ENCODE data around the gene TERT. TPM values are rescaled to one million over a fixed set of nuclear protein-coding genes. Genes with fewer than 3 reads are reported as not detected.

TERT gene
- total RNA-seq, 2 donors from 2014 or later = not detected

- no peaks in the 10 kb centered on the region for H3K4me1 ChIP-seq
- no peak overlapping the region for H3K4me3 ChIP-seq
Measured at GRCh38 chr5:1235838-1236237, 59.0 kb downstream of the TERT start.

GRCh38 chr5:1235379-1235778 lies 59.5 kb downstream of the TERT start:
- ATAC-seq (no peak), DNase-seq (no peak)
- Histone ChIP-seq H3K36me3 (replicated peaks in 1 of 2; ENCODE audit: insufficient read depth in 1 of 2, low read depth in 2 of 2) (no peaks in the 10 kb centered on the region), H3K4me1 (no peaks in the 10 kb centered on the region), H3K27me3 (no peaks in the 10 kb centered on the region), H3K9me3 (peaks cover 0 to 12% (median 0%) of the 10 kb centered on the region in 3 donors), H3K27ac (no peak overlapping the region), H3K4me3 (no peak overlapping the region)
- TF ChIP-seq, protein P1, sequence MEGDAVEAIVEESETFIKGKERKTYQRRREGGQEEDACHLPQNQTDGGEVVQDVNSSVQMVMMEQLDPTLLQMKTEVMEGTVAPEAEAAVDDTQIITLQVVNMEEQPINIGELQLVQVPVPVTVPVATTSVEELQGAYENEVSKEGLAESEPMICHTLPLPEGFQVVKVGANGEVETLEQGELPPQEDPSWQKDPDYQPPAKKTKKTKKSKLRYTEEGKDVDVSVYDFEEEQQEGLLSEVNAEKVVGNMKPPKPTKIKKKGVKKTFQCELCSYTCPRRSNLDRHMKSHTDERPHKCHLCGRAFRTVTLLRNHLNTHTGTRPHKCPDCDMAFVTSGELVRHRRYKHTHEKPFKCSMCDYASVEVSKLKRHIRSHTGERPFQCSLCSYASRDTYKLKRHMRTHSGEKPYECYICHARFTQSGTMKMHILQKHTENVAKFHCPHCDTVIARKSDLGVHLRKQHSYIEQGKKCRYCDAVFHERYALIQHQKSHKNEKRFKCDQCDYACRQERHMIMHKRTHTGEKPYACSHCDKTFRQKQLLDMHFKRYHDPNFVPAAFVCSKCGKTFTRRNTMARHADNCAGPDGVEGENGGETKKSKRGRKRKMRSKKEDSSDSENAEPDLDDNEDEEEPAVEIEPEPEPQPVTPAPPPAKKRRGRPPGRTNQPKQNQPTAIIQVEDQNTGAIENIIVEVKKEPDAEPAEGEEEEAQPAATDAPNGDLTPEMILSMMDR (IDR thresholded peaks at IDR 0.05) = no peak
- no peak for TF ChIP-seq POLR2A (IDR thresholded peaks at IDR 0.05)
- intact Hi-C loops (cut with DNase I) = no loop called here
- 78 to 79% methylated on average over 8 of the region's 8 CpGs for WGBS, 2 donors

More at GRCh38 chr5:1235838-1236237, 59.0 kb downstream of the TERT start:
- Histone ChIP-seq H3K36me3 (replicated peaks in 1 of 2; ENCODE audit: insufficient read depth in 1 of 2, low read depth in 2 of 2) (no peaks in the 10 kb centered on the region), H3K9me3 (peaks cover 0 to 12% (median 0%) of the 10 kb centered on the region in 3 donors), H3K27me3 (no peaks in the 10 kb centered on the region), H3K27ac (no peak overlapping the region)
- ATAC-seq (no peak), DNase-seq (no peak)
- TF ChIP-seq POLR2A (IDR thresholded peaks at IDR 0.05) = no peak
- TF ChIP-seq, protein P1 (IDR thresholded peaks at IDR 0.05) = no peak
- intact Hi-C loops (cut with DNase I) = no loop called here
- WGBS, 2 donors = 78 to 100% methylated on average over 1 of the region's 1 CpG

DNA sequence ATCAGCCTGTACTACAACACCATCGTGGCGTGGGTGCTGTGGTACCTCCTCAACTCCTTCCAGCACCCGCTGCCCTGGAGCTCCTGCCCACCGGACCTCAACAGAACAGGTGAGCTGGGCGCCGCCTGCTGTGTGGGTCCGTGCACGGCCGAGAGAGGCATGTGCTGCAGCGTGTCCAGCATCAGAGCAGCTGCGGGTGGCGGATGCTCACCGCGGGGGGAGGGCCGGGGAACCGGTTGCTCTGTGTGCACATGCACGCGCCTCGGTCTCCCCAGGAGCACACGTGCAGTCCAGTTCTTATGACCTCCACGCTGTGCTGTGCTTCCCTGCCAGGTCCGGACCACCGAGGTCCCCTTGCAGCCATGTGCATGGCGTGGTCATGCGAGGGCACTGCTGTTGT lies 62.1 kb downstream of the TERT start:
- no peak for DNase-seq
- Histone ChIP-seq H3K9me3 (peaks cover 0 to 12% (median 0%) of the 10 kb centered on the region in 3 donors), H3K36me3 (replicated peaks in 1 of 2; ENCODE audit: insufficient read depth in 1 of 2, low read depth in 2 of 2) (no peaks in the 10 kb centered on the region), H3K27me3 (no peaks in the 10 kb centered on the region), H3K4me1 (no peaks in the 10 kb centered on the region), H3K27ac (no peak overlapping the region), H3K4me3 (no peak overlapping the region)
- 79 to 88% methylated on average over 5 to 25 of the region's 25 CpGs for WGBS, 2 donors
- TF ChIP-seq, protein P1 (IDR thresholded peaks at IDR 0.05) = no peak
- TF ChIP-seq POLR2A (IDR thresholded peaks at IDR 0.05) = no peak
- no peak for ATAC-seq
- intact Hi-C loops (cut with DNase I) = no loop called here

DNA sequence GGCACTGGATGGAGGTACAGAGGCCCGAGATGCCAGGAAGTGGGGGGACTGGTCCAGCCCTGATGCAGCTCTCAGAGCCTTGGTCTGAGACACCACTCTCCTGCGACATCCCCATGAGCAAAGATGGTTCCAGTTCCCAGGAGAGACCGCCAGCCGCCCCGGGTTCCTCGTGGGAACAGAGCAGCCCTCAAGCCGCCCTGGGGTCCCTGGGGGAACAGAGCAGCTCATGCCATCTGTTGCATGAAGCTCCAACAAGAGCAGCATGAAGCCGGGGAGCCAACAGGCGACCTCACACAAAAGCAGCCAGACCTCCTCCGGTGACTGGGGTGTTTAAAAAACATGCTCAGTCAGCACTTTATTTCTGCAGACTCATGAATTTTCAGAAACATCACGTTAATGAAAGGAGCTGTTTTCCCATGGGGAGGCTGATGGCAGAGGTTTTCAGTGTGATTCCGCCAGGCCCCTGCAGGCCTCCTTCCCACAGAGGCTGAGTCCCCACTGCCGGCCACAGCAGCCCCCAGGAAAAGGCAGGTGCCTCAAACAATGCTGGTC lies 63.4 kb downstream of the TERT start:
- no peak for DNase-seq
- H3K36me3 ChIP-seq (replicated peaks in 1 of 2; ENCODE audit: insufficient read depth in 1 of 2, low read depth in 2 of 2) = no peaks in the 10 kb centered on the region
- intact Hi-C loops (cut with DNase I) = no loop called here
- WGBS, 2 donors = 72 to 86% methylated on average over 4 to 13 of the region's 13 CpGs
- H3K9me3 ChIP-seq = peaks cover 0 to 12% (median 0%) of the 10 kb centered on the region in 3 donors
- H3K27ac ChIP-seq = no peak overlapping the region
- no peak overlapping the region for H3K4me3 ChIP-seq
- no peak for ATAC-seq
- TF ChIP-seq, protein P1 (IDR thresholded peaks at IDR 0.05) = no peak
- no peak for TF ChIP-seq POLR2A (IDR thresholded peaks at IDR 0.05)
- no peaks in the 10 kb centered on the region for H3K4me1 ChIP-seq
- no peaks in the 10 kb centered on the region for H3K27me3 ChIP-seq

GRCh38 chr5:1230551-1230950 lies 64.3 kb downstream of the TERT start:
- DNase-seq = no peak
- Histone ChIP-seq H3K9me3 (peaks cover 0 to 10% (median 0%) of the 10 kb centered on the region in 3 donors), H3K4me3 (no peak overlapping the region), H3K27ac (no peak overlapping the region), H3K27me3 (no peaks in the 10 kb centered on the region), H3K36me3 (replicated peaks in 1 of 2; ENCODE audit: insufficient read depth in 1 of 2, low read depth in 2 of 2) (no peaks in the 10 kb centered on the region), H3K4me1 (no peaks in the 10 kb centered on the region)
- TF ChIP-seq, protein P1 (IDR thresholded peaks at IDR 0.05) = no peak
- TF ChIP-seq POLR2A (IDR thresholded peaks at IDR 0.05) = no peak
- intact Hi-C loops (cut with DNase I) = no loop called here
- no peak for ATAC-seq
- 82 to 86% methylated on average over 12 to 17 of the region's 17 CpGs for WGBS, 2 donors

Data from body of pancreas (tissue), 4 donors.